Suppressor macrophage treated with lipopolysaccharide for 4 hours (primary cell): Measurements from ENCODE around the gene LRRC17.

Experiments
- DNase-seq: peaks from one replicate; pipeline ENCODE4 v3.0.0-alpha.2; 2020

LRRC17 gene

DNA sequence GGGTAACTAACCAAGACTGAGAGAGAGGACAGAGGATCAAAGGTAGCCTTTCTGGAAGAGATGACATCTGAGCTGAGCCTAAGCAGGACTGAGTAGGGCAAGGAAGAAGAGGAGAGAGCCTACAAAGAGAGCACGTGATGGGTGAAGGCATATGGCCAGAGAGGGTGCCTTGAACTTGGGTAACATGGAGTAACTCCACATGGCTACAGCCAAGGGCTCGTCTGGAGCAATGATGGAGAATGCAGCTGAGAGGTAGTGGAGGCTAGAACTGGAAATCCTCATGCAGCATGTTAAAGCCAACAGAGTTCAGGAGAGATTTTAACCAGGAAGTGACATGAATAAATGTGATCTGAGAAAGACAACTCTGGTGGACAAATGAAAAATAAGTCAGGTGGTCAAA, 77.8 kb downstream of the LRRC17 start:
- no peak for DNase-seq

DNA sequence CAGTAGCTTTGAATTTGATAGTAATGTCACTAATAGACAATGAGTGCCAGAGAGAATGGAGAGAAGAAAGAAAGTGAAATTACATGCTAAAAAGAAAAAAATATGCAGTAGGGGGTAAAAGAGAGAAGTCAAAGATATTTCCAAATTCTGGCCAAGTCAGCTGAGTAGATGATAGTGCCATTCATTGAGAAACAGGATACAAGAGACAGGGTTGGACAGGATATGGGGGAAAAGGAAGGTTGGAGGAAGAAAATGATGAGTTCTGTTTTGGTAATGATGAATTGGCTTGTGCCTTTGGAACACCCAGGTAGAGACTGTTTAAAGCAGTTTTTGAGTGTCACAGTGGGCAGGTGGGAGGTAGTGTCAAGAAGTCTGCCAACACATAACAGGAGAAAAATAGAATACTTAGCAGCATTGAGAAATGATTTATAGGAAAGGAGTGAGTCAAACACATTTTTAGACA, 78.3 kb downstream of the LRRC17 start:
- DNase-seq: peak; percentile 69

DNA sequence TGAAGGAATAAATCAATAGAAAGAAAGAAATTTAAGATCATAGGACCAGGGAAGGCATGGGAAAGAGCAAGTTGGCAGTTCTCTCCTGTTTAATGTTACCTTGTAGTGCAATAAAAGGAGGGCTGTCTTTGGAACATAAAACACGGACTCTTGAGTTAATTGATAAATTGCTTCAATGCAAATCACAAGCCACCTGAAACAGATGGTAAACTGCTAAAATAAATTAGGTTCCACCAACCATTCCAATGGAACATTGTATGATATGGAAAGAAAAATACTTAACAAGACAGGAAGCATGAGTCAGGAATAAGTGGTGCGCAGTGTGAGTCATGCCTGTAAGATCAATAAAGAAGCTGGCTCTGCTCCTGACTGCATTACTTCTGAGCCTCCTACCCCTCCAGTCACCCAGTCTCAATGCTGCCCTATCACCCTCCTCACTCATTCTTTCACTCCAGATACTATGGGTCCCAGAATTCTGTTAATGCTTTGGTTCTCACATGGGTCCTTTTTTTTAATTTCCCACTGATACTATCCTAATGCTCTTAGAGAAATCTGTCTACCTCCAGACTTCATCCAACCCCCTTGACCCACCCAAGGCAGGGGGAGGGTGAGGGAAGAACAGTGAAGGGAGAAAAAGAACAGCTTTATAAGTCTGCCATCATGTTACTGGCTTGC, 78.9 kb downstream of the LRRC17 start:
- DNase-seq: peak; percentile 45

DNA sequence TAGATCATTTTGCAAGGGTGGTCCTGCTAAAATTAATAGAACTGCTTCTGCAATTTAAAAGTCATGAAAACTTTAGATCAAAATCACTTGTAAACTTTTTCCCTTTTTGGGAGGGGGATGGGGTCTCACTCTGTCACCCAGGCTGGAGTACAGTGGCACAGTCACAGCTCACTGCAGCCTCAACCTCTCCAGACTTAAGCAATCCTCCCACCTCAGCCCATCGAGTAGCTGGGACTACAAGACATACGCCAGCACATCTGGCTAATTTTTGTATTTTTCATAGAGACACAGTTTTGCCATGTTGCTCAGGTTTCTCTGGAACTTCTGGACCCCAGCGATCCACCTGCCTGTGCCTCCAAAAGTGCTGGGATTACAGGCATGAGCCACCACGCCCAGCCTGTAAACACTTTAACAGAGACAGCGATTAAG, 79.7 kb downstream of the LRRC17 start:
- DNase-seq: no peak

DNA sequence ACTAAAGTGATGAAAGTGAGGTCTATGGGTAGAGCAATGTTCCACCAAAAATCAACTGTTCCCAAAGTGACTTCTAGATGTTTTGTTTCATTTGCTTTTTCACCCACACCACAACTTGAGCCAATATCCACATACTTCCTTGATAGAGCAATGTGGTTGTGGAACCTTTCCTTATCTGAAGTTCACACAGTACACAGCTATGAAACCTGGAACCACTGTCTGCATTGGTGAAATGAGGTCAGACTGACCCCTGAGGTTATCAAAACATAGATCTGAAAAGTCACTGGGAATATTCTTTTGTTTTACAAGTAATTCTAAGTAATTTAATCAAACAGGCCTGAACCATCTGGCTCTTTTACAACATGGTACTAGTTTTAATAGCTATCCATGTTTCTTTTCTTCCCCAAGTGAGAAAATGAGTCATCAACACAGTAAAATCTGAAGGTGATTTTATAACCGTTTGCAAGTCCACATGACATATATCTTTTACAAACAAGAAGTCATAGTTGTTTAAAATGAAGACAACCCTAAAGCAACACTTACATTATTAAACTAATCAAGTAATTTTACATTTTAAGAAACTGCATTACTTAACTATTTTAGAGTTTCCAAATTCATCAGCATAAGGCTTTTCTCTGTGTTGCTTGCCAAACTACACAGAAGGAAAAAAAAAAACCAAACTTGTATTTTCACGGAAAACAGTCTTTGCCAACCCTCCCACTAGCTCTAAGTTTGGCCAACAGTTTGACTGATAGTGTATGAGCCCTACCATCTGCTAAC, 80.3 kb downstream of the LRRC17 start:
- no peak for DNase-seq

DNA sequence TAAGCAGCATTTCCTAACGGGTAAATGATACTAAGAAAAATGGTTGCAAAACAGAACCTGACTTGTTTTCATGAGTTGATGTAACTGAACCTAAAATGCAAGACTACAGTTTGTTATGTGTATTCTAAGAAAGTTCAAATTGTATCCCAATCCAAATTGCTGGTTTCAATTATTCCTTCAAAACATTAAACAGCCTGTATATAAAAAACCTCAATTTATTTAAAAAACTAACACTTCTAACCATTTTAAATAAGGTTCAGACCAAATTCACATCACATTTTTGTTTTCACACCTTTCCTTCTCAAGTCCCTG, 80.9 kb downstream of the LRRC17 start:
- peak; percentile 42 for DNase-seq

DNA sequence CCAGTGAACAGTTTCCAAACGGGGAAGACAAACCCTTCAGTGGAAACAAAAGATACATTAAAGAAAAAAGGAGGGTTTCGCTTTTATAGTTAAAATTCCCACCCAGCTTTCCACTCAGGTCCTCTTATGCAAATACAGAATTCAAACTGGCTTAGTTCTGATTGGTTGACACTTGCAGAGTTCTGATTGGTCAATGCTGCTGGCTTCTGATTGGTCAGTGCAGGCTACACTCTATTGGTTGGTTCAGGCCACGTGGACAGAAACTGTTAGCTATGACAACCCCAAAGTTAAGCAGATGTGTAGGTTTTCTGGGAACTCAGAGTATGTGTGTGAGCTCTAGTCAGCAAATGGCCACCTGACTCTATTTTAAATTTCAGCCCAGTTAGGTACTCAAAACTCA, 81.8 kb downstream of the LRRC17 start:
- no peak for DNase-seq
